Suprapubic skin (tissue), 3 donors: ENCODE measurements around the gene GPR35.

Experiments
- POLR2A ChIP-seq, 2 donors: fragments of 450-650 bp; IDR thresholded peaks; one replicate each; pipeline ENCODE4 v1.6.1; 2017; ENCODE audit warnings: antibody characterized with exemption in 2 of 2, mild to moderate bottlenecking in 2 of 2, moderate library complexity in 2 of 2
- TF ChIP-seq, protein P1 (sequence below), 2 donors: fragments of 200-600 bp in 1 of 2; fragments of 450-650 bp in 1 of 2; sonication (generic) in 1 of 2; IDR thresholded peaks; one replicate each; pipeline ENCODE4 v1.5.1; 2016 to 2019; ENCODE audit warnings: antibody characterized with exemption in 2 of 2, mild to moderate bottlenecking in 1 of 2, moderate library complexity in 1 of 2

DNA sequence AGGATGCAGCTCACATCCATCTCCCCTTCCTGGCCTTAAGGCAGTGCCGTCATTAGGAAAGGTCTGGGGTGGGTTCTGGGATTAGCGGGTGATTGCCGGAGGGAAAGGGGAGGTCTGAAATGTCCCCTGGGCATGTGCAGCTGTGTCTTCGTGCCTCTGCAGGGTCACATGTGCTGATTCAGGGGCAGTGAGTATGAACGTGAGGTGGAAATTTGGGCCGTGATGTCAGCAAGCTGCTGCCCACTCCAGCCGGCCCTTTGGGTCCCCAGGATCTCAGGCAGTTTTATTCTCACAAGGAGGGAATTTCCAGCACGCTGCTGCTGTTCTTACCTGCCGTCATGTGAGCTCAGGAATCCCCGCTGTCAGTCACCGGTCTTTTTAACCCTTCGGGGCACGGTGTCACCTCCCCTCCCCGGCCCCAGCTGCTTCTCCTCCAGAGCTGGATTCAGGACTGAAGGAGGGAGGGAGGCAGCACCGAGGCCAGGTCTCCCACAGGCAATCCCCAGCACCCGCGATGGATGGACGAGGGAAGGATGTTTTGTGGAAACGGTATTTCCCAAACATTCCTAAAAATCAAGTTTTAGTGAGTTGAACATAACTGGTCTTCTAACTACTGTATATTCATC is 23.5 kb downstream of the GPR35 start:
- TF ChIP-seq, protein P1, sequence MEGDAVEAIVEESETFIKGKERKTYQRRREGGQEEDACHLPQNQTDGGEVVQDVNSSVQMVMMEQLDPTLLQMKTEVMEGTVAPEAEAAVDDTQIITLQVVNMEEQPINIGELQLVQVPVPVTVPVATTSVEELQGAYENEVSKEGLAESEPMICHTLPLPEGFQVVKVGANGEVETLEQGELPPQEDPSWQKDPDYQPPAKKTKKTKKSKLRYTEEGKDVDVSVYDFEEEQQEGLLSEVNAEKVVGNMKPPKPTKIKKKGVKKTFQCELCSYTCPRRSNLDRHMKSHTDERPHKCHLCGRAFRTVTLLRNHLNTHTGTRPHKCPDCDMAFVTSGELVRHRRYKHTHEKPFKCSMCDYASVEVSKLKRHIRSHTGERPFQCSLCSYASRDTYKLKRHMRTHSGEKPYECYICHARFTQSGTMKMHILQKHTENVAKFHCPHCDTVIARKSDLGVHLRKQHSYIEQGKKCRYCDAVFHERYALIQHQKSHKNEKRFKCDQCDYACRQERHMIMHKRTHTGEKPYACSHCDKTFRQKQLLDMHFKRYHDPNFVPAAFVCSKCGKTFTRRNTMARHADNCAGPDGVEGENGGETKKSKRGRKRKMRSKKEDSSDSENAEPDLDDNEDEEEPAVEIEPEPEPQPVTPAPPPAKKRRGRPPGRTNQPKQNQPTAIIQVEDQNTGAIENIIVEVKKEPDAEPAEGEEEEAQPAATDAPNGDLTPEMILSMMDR (IDR thresholded peaks at IDR 0.05) = no peak
- no peak for TF ChIP-seq POLR2A (IDR thresholded peaks at IDR 0.05)
